Measurements from ENCODE around the gene PIP4K2C.
"Not testable (repeated sequence)": the region's sequence is repeated elsewhere in the genome, so short reads cannot be mapped to it uniquely, and the experiment has no call there.

PIP4K2C gene

DNA sequence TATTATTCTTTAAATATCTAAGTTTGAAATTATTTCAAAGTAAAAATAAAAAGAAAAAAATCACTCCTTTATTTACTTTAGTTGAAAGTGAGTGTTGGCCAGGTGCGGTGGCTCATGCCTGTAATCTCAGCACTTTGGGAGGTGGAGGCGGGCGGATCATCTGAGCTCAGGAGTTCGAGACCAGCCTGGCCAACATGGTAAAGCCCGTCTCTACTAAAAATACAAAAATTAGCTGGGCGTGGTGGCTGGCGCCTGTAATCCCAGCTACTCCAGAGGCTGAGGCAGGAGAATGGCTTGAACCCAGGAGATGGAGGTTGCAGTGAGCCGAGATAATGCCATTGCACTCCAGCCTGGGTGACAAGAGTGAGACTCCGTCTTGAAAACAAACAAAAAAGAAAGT lies 45.7 kb downstream of the PIP4K2C start:
- not testable (repeated sequence) for DNase-seq (ENCODE audit: low spot score)

DNA sequence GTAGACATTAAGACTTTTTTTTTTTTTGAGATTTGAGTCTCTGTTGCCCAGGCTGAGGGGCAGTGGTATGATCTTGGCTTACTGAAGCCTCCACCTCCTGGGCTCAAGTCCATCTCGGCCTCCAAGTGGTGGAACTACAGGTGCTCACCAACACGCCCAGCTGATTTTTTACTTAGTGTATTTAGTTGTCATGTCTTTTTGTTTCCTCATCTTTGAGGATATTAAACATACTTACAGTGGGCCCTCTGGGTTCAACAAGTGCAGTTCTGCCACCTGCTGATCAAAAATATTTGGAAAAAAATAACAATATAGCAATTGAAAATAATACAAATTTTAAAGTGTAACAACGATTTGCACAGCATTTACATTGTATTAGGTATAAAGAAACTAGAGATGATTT lies 46.4 kb downstream of the PIP4K2C start:
- DNase-seq (ENCODE audit: low spot score), result peak; percentile 51

DNA sequence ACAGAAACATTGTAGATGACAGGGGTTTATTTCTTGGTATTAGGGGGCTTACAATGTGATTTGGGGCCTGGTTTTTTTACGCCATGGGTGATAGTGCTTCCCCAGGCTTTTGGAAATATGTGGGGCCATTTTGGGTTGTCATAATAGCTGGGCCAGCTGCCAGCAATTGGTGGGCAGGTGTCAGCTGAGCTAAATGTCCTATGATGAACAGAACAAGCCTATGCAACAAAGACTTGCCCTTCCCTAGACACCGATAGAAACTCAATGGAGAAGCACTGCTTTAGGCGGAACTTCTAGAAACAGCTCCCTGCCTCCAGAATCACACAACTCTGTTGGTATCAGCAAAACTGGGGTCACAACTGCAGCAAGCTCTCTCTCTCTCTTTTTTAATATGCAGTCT lies 47.1 kb downstream of the PIP4K2C start:
- no peak for DNase-seq (ENCODE audit: low spot score)

DNA sequence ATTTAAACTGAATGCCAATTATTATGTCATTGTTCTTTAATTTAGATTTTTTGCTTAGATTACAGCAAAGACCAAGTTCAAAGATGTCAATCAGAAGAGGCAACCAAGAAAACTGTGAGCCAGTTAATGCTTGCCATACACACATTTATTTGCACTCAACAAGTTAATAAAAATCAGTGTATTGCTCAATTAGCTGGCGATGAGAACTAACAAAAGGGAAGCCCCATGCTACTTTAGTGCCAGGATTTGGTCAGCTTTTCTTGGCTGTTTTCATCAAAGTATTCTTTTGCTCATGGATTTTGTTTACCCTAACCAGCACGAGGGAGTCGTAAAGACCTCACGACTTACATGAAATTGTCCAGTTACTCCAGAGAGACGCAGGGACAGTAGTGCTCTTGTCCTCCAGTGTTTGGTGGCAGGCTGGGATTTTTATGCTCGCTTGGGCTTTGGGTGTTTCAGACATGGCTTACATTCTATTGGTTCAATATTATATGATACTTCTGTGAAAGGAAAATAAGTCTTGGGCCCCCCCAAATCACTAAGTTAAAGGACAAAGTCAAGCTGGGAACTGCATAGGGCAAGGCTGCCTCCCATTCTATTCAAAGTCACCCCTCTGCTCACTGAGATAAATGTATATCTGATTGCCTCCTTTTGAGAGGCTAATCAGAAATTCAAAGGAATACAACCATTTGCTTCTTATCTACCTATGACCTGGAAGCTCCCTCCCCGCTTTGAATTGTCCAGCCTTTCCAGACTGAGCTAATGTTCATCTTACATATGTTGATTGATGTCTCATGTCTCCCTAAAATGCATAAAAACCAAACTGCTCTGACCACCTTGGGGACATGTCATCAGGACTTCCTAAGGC lies 49.4 kb downstream of the PIP4K2C start:
- no peak for DNase-seq (ENCODE audit: low spot score)

DNA sequence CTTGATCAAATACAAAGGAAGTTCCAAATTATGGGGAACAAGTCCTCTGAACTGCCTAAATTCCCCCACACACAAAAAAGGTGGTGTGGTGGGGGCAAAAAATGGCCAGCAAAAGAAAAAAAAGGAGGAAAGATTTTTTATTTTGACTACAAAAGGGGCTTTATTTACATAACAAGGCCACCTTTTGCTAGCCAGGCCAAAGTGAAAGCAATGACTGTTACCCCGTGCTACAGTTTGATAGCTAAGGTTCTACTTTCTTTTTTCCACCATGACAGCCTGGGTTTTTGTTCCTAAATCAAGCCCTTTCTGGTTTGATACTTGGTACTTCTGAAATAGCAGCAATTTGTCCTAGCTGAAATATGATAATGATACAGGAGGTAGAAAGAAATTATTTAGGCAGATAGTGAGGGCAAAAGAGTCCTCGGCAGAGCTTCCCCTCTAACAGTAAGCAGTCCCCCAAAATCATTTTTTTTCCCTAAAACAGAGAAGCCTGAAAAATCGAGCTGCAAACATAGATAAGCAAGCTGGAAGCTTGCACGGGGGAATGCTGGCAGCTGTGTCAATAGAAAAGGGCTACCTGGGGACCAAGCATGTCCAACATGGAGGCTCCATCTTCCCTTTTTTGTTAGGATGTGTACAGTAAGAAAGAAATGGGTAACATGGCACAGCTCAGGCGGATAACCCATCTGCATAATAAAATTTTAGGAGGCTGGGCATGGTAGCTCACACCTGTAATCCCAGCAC lies 50.9 kb downstream of the PIP4K2C start:
- DNase-seq (ENCODE audit: low spot score), result no peak

DNA sequence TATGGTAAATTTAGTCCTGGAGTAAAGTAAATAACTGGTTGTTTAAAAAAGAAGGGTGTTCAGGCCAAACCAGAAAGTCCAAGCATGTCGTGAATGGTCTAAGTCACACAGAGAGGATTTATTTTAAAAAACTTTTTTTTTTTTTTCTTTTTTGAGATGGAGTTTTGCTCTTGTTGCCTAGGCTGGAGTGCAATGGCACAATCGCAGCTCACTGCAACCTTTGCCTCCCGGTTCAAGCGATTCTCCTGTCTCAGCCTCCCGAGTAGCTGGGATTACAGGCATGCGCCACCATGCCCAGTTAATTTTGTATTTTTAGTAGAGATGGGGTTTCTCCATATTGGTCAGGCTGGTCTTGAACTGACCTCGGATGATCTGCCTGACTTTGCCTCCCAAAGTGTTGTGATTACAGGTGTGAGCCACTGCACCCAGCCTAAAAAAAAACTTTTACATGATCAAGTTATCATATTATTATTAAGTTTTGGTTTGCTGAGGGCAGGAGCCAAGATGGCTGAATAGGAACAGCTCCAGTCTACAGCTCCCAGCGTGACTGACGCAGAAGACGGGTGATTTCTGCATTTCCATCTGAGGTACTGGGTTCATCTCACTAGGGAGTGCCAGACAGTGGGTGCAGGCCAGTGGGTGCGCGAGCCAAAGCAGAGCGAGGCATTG lies 55.1 kb downstream of the PIP4K2C start:
- DNase-seq (ENCODE audit: low spot score), result peak; percentile 50

DNA sequence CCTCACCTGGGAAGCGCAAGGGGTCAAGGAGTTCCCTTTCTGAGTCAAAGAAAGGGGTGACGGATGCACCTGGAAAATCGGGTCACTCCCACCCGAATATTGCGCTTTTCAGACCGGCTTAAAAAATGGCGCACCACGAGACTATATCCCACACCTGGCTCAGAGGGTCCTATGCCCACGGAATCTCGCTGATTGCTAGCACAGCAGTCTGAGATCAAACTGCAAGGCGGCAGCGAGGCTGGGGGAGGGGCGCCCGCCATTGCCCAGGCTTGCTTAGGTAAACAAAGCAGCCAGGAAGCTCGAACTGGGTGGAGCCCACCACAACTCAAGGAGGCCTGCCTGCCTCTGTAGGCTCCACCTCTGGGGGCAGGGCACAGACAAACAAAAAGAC lies 55.7 kb downstream of the PIP4K2C start:
- DNase-seq (ENCODE audit: low spot score), result not testable (repeated sequence)

Measured in NAMALWA (cell line).